ENCODE measurements around the gene TBP.
A peak's percentile ranks its signal among the peaks of the same experiment; 100 is the strongest.

Gene TBP

DNA sequence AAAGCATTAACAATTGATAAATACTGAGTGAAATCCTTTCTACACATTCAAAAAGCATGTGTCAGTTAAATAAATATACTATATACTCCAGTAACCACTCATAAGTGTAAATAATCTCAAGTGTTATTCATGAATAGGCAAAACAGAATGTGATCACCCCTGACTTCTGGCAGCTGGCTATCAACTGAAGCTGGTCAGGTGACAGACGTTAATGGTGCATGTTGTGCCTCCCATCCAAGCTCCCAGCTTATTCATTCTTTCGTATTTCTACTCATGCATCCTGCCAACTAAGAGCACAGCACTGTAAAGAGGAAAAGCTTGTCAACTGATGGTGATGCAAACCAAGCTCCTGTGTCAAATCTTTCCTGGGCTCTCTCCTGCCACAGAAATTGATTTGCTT, 8.8 kb upstream of the TBP start:
- Histone ChIP-seq H3K4me3 (ENCODE audit: insufficient read depth in 1 of 2, low read depth in 1 of 2, low read length in 2 of 2) (no peak overlapping the region), H4K91ac (ENCODE audit: low read length) (no peak overlapping the region), H3K18ac (ENCODE audit: low read depth in 1 of 2, low read length in 2 of 2) (no peak overlapping the region), H4K8ac (ENCODE audit: low read length) (no peak overlapping the region), H3K23ac (ENCODE audit: low read length in 2 of 2) (no peak overlapping the region), H2BK12ac (ENCODE audit: low read length in 2 of 2) (no peak overlapping the region), H3K9me3 (ENCODE audit: control insufficient read depth, low read length) (no peaks in the 10 kb centered on the region), H3K4me1 (ENCODE audit: control insufficient read depth, insufficient read depth, low read depth, low read length) (no peaks in the 10 kb centered on the region), H3K4ac (ENCODE audit: low read depth in 1 of 2, low read length in 2 of 2) (no peak overlapping the region), H3K79me1 (replicated peaks; ENCODE audit: low read length, poor library complexity, severe bottlenecking) (peaks cover 19% of the 10 kb centered on the region), H2BK15ac (ENCODE audit: low read depth, poor library complexity, severe bottlenecking) (no peak overlapping the region), H3K27ac (ENCODE audit: low read length, poor library complexity, severe bottlenecking) (no peak overlapping the region), H3K27me3 (ENCODE audit: control insufficient read depth in 1 of 2, insufficient read depth in 1 of 2, low read length in 2 of 2) (no peaks in the 10 kb centered on the region), H3K36me3 (ENCODE audit: control insufficient read depth in 1 of 2, insufficient read depth in 2 of 2, low read depth in 1 of 2, low read length in 2 of 2) (peaks cover 12 to 97% of the 10 kb centered on the region in 2 experiments), H3K4me2 (ENCODE audit: low read length, poor library complexity, severe bottlenecking) (no peak overlapping the region), H2BK5ac (ENCODE audit: low read depth, low read length, poor library complexity, severe bottlenecking) (no peak overlapping the region), H2AK5ac (ENCODE audit: low read length, severe bottlenecking) (no peak overlapping the region), H2BK120ac (ENCODE audit: low read depth, low read length) (no peak overlapping the region), H3K9ac (ENCODE audit: low read length) (no peak overlapping the region), H3K14ac (ENCODE audit: low read length in 2 of 2) (no peak overlapping the region), H2AFZ (ENCODE audit: low read depth, low read length) (no peak overlapping the region)
- 22% methylated on average over 2 of the region's 2 CpGs for WGBS
- DNase-seq, result peak; percentile 50

DNA sequence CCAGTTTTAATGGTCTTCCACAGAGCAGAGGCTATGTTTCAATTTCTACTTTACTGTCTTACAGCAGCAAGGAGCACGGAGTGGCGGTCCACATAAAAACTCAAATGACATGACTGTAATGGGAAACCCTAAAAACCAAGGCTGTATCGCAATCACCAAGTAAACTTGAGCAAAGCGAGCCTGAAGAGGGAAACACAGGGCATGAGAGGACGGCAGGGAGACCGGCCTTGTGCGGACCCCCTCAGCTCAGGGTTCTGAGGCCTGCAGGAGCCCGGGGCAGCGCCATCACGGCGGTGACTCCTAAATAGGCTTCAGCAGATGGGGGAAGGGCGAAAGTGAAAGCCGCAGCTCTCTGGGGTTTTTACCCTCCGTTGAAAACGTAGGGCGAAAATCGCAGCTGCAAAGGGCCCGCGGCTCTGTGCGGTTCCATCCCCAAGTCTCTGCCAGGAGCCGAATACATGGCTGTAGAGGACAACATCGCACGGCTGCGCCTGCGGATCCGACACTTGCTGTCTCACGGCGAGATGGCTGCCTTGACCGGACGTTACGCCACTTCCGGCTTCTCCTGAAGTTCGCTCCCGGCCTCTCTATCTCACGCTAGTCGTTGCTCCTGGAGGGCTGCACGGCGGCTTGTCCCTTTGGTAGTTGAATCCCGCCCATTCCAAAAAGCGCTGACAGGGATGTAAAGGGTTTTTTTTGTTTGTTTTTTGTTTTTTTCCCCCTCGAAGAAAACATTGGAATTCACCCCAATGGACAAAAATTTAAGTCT, 1.2 kb upstream of the TBP start, which contains the start of gene PSMB1:
Gene PSMB1, minus strand, starts transcription at position 543 of the 769 bp plus-strand sequence. Its CDS starts 65 bp downstream, at position 478.
- WGBS, result under 1% methylated on average over 36 of the region's 41 CpGs
- H3K4me3 ChIP-seq (ENCODE audit: insufficient read depth in 1 of 2, low read depth in 1 of 2, low read length in 2 of 2), result peak within 1 kb of the TSS; percentile 97 to 100
- H3K4ac ChIP-seq (ENCODE audit: low read depth in 1 of 2, low read length in 2 of 2), result peak within 1 kb of the TSS; percentile 93
- H3K18ac ChIP-seq (ENCODE audit: low read depth in 1 of 2, low read length in 2 of 2), result peak within 1 kb of the TSS; percentile 81 to 99
- peaks cover 4% of the 10 kb centered on the region for H3K79me1 ChIP-seq (replicated peaks; ENCODE audit: low read length, poor library complexity, severe bottlenecking)
- H4K91ac ChIP-seq (ENCODE audit: low read length), result peak within 1 kb of the TSS; percentile 90
- peak within 1 kb of the TSS; percentile 99 for H3K9ac ChIP-seq (ENCODE audit: low read length)
- peak within 1 kb of the TSS; percentile 76 for H3K4me2 ChIP-seq (ENCODE audit: low read length, poor library complexity, severe bottlenecking)
- peak within 1 kb of the TSS; percentile 53 for H2AFZ ChIP-seq (ENCODE audit: low read depth, low read length)
- peak within 1 kb of the TSS; percentile 19 for H2BK120ac ChIP-seq (ENCODE audit: low read depth, low read length)
- peak within 1 kb of the TSS; percentile 13 to 83 for H2BK12ac ChIP-seq (ENCODE audit: low read length in 2 of 2)
- peak within 1 kb of the TSS; percentile 76 to 94 for H3K23ac ChIP-seq (ENCODE audit: low read length in 2 of 2)
- H3K36me3 ChIP-seq (ENCODE audit: control insufficient read depth in 1 of 2, insufficient read depth in 2 of 2, low read depth in 1 of 2, low read length in 2 of 2), result peaks cover 0 to 29% of the 10 kb centered on the region in 2 experiments
- H2BK5ac ChIP-seq (ENCODE audit: low read depth, low read length, poor library complexity, severe bottlenecking), result peak within 1 kb of the TSS; percentile 88
- peak within 1 kb of the TSS in 1 of 2 experiments; percentile 36 for H3K14ac ChIP-seq (ENCODE audit: low read length in 2 of 2)
- H4K8ac ChIP-seq (ENCODE audit: low read length), result peak within 1 kb of the TSS; percentile 94
- DNase-seq, result peak; percentile 98
- H2BK15ac ChIP-seq (ENCODE audit: low read depth, poor library complexity, severe bottlenecking), result peak within 1 kb of the TSS; percentile 83
- peak within 1 kb of the TSS; percentile 51 for H2AK5ac ChIP-seq (ENCODE audit: low read length, severe bottlenecking)
- no peaks in the 10 kb centered on the region for H3K9me3 ChIP-seq (ENCODE audit: control insufficient read depth, low read length)
- H3K4me1 ChIP-seq (ENCODE audit: control insufficient read depth, insufficient read depth, low read depth, low read length), result peaks cover 2% of the 10 kb centered on the region
- no peaks in the 10 kb centered on the region for H3K27me3 ChIP-seq (ENCODE audit: control insufficient read depth in 1 of 2, insufficient read depth in 1 of 2, low read length in 2 of 2)
- H3K27ac ChIP-seq (ENCODE audit: low read length, poor library complexity, severe bottlenecking), result peak within 1 kb of the TSS; percentile 99

GRCh38 chr6:170553534-170554012, 596 bp upstream of the TBP start:
- H2AK5ac ChIP-seq (ENCODE audit: low read length, severe bottlenecking), result no peak overlapping the region
- H3K4me2 ChIP-seq (ENCODE audit: low read length, poor library complexity, severe bottlenecking), result peak overlapping the region; percentile 75
- peak overlapping the region; percentile 60 for H3K27ac ChIP-seq (ENCODE audit: low read length, poor library complexity, severe bottlenecking)
- H3K18ac ChIP-seq (ENCODE audit: low read depth in 1 of 2, low read length in 2 of 2), result peak overlapping the region; percentile 25 to 26
- H3K4me1 ChIP-seq (ENCODE audit: control insufficient read depth, insufficient read depth, low read depth, low read length), result peaks cover 2% of the 10 kb centered on the region
- peak; percentile 85 for DNase-seq
- peaks cover 5% of the 10 kb centered on the region for H3K79me1 ChIP-seq (replicated peaks; ENCODE audit: low read length, poor library complexity, severe bottlenecking)
- peak overlapping the region; percentile 64 to 75 for H3K4ac ChIP-seq (ENCODE audit: low read depth in 1 of 2, low read length in 2 of 2)
- H3K4me3 ChIP-seq (ENCODE audit: insufficient read depth in 1 of 2, low read depth in 1 of 2, low read length in 2 of 2), result peak overlapping the region; percentile 61 to 100
- H4K8ac ChIP-seq (ENCODE audit: low read length), result peak overlapping the region; percentile 33
- no peak overlapping the region for H2BK120ac ChIP-seq (ENCODE audit: low read depth, low read length)
- H2BK5ac ChIP-seq (ENCODE audit: low read depth, low read length, poor library complexity, severe bottlenecking), result no peak overlapping the region
- WGBS, result 3% methylated on average over 8 of the region's 13 CpGs
- H3K23ac ChIP-seq (ENCODE audit: low read length in 2 of 2), result no peak overlapping the region
- no peak overlapping the region for H2AFZ ChIP-seq (ENCODE audit: low read depth, low read length)
- H2BK15ac ChIP-seq (ENCODE audit: low read depth, poor library complexity, severe bottlenecking), result no peak overlapping the region
- H3K9ac ChIP-seq (ENCODE audit: low read length), result peak overlapping the region; percentile 99
- H2BK12ac ChIP-seq (ENCODE audit: low read length in 2 of 2), result peak overlapping the region in 1 of 2 experiments; percentile 83
- no peak overlapping the region for H4K91ac ChIP-seq (ENCODE audit: low read length)
- H3K14ac ChIP-seq (ENCODE audit: low read length in 2 of 2), result no peak overlapping the region
- peaks cover 0 to 28% of the 10 kb centered on the region in 2 experiments for H3K36me3 ChIP-seq (ENCODE audit: control insufficient read depth in 1 of 2, insufficient read depth in 2 of 2, low read depth in 1 of 2, low read length in 2 of 2)
- no peaks in the 10 kb centered on the region for H3K27me3 ChIP-seq (ENCODE audit: control insufficient read depth in 1 of 2, insufficient read depth in 1 of 2, low read length in 2 of 2)
- no peaks in the 10 kb centered on the region for H3K9me3 ChIP-seq (ENCODE audit: control insufficient read depth, low read length)

GRCh38 chr6:170554796-170555137, 598 bp downstream of the TBP start:
- Histone ChIP-seq H3K27ac (ENCODE audit: low read length, poor library complexity, severe bottlenecking) (no peak overlapping the region), H3K4me3 (ENCODE audit: insufficient read depth in 1 of 2, low read depth in 1 of 2, low read length in 2 of 2) (peak overlapping the region; percentile 97 to 100), H2AFZ (ENCODE audit: low read depth, low read length) (peak overlapping the region; percentile 65), H2BK5ac (ENCODE audit: low read depth, low read length, poor library complexity, severe bottlenecking) (no peak overlapping the region), H3K4ac (ENCODE audit: low read depth in 1 of 2, low read length in 2 of 2) (peak overlapping the region; percentile 27 to 84), H3K27me3 (ENCODE audit: control insufficient read depth in 1 of 2, insufficient read depth in 1 of 2, low read length in 2 of 2) (no peaks in the 10 kb centered on the region), H3K9me3 (ENCODE audit: control insufficient read depth, low read length) (no peaks in the 10 kb centered on the region), H3K4me2 (ENCODE audit: low read length, poor library complexity, severe bottlenecking) (peak overlapping the region; percentile 96), H2BK12ac (ENCODE audit: low read length in 2 of 2) (no peak overlapping the region), H3K18ac (ENCODE audit: low read depth in 1 of 2, low read length in 2 of 2) (peak overlapping the region in 1 of 2 experiments; percentile 70), H2AK5ac (ENCODE audit: low read length, severe bottlenecking) (no peak overlapping the region), H3K9ac (ENCODE audit: low read length) (peak overlapping the region; percentile 99), H3K4me1 (ENCODE audit: control insufficient read depth, insufficient read depth, low read depth, low read length) (peaks cover 2% of the 10 kb centered on the region), H3K23ac (ENCODE audit: low read length in 2 of 2) (peak overlapping the region in 1 of 2 experiments; percentile 20), H4K8ac (ENCODE audit: low read length) (peak overlapping the region; percentile 99), H2BK15ac (ENCODE audit: low read depth, poor library complexity, severe bottlenecking) (no peak overlapping the region), H4K91ac (ENCODE audit: low read length) (peak overlapping the region; percentile 64), H3K36me3 (ENCODE audit: control insufficient read depth in 1 of 2, insufficient read depth in 2 of 2, low read depth in 1 of 2, low read length in 2 of 2) (peaks cover 0 to 26% of the 10 kb centered on the region in 2 experiments), H3K14ac (ENCODE audit: low read length in 2 of 2) (no peak overlapping the region), H2BK120ac (ENCODE audit: low read depth, low read length) (no peak overlapping the region), H3K79me1 (replicated peaks; ENCODE audit: low read length, poor library complexity, severe bottlenecking) (peaks cover 12% of the 10 kb centered on the region)
- WGBS, result 22% methylated on average over 4 of the region's 7 CpGs
- no peak for DNase-seq

Data from mesenchymal stem cell (in vitro differentiated cells and primary cell).